A673 (cell line): ENCODE data around the gene NOTCH3. TPM values are rescaled to one million over a fixed set of nuclear protein-coding genes. Genes with fewer than 3 reads are reported as not detected.

ENCODE experiments used
- BruUV-seq: library from RNA; stranded (reverse); fragments of 400-500 nt; replicated peaks from 2 replicates; lab custom pipeline; 2021; lab: Mats Ljungman, UMichigan
- CTCF ChIA-PET: fragments of 300-600 bp; sonication (Branson Sonifier 250); formaldehyde crosslinking; loops from one replicate; lab custom pipeline; 2022; ENCODE audit warnings: antibody characterized with exemption; lab: Charles Lee
- POLR2A ChIA-PET: fragments of 300-600 bp; sonication (Branson Sonifier 250); formaldehyde crosslinking; loops from one replicate; lab custom pipeline; 2022; ENCODE audit warnings: antibody characterized with exemption; ENCODE audit not compliant: low non-redundant PET; lab: Charles Lee
- DNase-seq: peaks from one replicate; pipeline ENCODE4 v3.0.0-alpha.2; 2015; ENCODE audit warnings: low spot score
- H3K27ac ChIP-seq: fragments of 200-600 bp; sonication (generic); 2 replicates; pipeline ENCODE4 v1.5.1; 2016; ENCODE audit warnings: mixed run types, low read depth, mild to moderate bottlenecking, mixed read lengths, antibody characterized with exemption, low read length; ENCODE audit not compliant: poor library complexity, severe bottlenecking
- H3K27me3 ChIP-seq: fragments of 200-600 bp; sonication (generic); replicated peaks from 2 replicates; pipeline ENCODE4 v1.6.1; 2017; ENCODE audit warnings: mixed run types, low read depth, mild to moderate bottlenecking, mixed read lengths, antibody characterized with exemption, low read length; ENCODE audit not compliant: insufficient read depth, poor library complexity
- H3K36me3 ChIP-seq: fragments of 200-600 bp; sonication (generic); 2 replicates; pipeline ENCODE4 v1.6.1; 2016; ENCODE audit warnings: mixed run types, mild to moderate bottlenecking, mixed read lengths, antibody characterized with exemption, low read length; ENCODE audit not compliant: insufficient read depth, poor library complexity, severe bottlenecking
- H3K4me1 ChIP-seq: fragments of 200-600 bp; sonication (generic); 2 replicates; pipeline ENCODE4 v1.6.1; 2017; ENCODE audit warnings: mixed run types, mild to moderate bottlenecking, mixed read lengths, antibody characterized with exemption, low read length; ENCODE audit not compliant: insufficient read depth, poor library complexity, severe bottlenecking
- H3K4me3 ChIP-seq: fragments of 200-600 bp; sonication (generic); 2 replicates; pipeline ENCODE4 v1.5.1; 2016; ENCODE audit warnings: low read depth, mixed run types, mild to moderate bottlenecking, mixed read lengths, low read length; ENCODE audit not compliant: poor library complexity, severe bottlenecking
- H3K9me3 ChIP-seq: fragments of 200-600 bp; sonication (generic); 2 replicates; pipeline ENCODE4 v1.6.1; 2016; ENCODE audit warnings: mixed run types, low read depth, mild to moderate bottlenecking, mixed read lengths, antibody characterized with exemption, low read length; ENCODE audit not compliant: poor library complexity, severe bottlenecking
- CTCF ChIP-seq: fragments of 300-800, 200-600 bp; sonication (generic); conservative IDR thresholded peaks from 2 replicates; pipeline ENCODE4 v1.5.1; 2017; ENCODE audit warnings: low read depth, mild to moderate bottlenecking, antibody characterized with exemption, low read length, moderate library complexity, mixed read lengths
- EZH2 ChIP-seq: fragments of 200-600 bp; sonication (generic); IDR thresholded peaks from 2 replicates; pipeline ENCODE4 v1.6.1; 2017; ENCODE audit warnings: borderline replicate concordance, low read depth, mild to moderate bottlenecking, mixed read lengths, antibody characterized with exemption, low read length; ENCODE audit not compliant: poor library complexity, severe bottlenecking
- intact Hi-C: fragments of 100-400 bp; cut with micrococcal nuclease; formaldehyde crosslinking; loops from one replicate; pipeline ENCODE4 v1.10.0; 2022; ENCODE audit not compliant: unreplicated experiment
- total RNA-seq: library from RNA; stranded (reverse); gene quantifications from 2 replicates; pipeline ENCODE4 v1.2.3, GENCODE V29; 2021

Gene NOTCH3
- total RNA-seq, 1 experiment from 2014 or later = 19.7 TPM

GRCh38 chr19:15187026-15188007 lies 13.5 kb downstream of the NOTCH3 start:
- POLR2A ChIA-PET = no interaction called here
- intact Hi-C loops = no loop called here
- BruUV-seq = no TSS peak

GRCh38 chr19:15185188-15185587 lies 15.6 kb downstream of the NOTCH3 start:
- DNase-seq = no peak
- Histone ChIP-seq H3K9me3 (no peaks in the 10 kb centered on the region), H3K4me3 (no peak overlapping the region), H3K36me3 (no peaks in the 10 kb centered on the region), H3K4me1 (peaks cover 14% of the 10 kb centered on the region), H3K27ac (no peak overlapping the region), H3K27me3 (no peaks in the 10 kb centered on the region)
- BruUV-seq = no TSS peak
- ChIA-PET POLR2A (no interaction called here), CTCF (no interaction called here)
- intact Hi-C loops = no loop called here
- TF ChIP-seq CTCF (no peak), EZH2 (no peak)

More at GRCh38 chr19:15187026-15188007, 13.5 kb downstream of the NOTCH3 start:
- TF ChIP-seq CTCF = no peak
- no peak for TF ChIP-seq EZH2
- H3K36me3 ChIP-seq = no peaks in the 10 kb centered on the region
- H3K4me1 ChIP-seq = no peaks in the 10 kb centered on the region
- H3K27ac ChIP-seq = no peak overlapping the region
- CTCF ChIA-PET = no interaction called here
- no peaks in the 10 kb centered on the region for H3K27me3 ChIP-seq
- no peak overlapping the region for H3K4me3 ChIP-seq
- no peaks in the 10 kb centered on the region for H3K9me3 ChIP-seq
- peak; percentile 54 for DNase-seq

GRCh38 chr19:15184776-15185175 lies 16.0 kb downstream of the NOTCH3 start:
- intact Hi-C loops = no loop called here
- POLR2A ChIA-PET = no interaction called here
- no TSS peak for BruUV-seq
- no peak overlapping the region for H3K4me3 ChIP-seq
- no peak for TF ChIP-seq CTCF
- no peak for TF ChIP-seq EZH2
- H3K27ac ChIP-seq = no peak overlapping the region
- H3K4me1 ChIP-seq = peaks cover 17% of the 10 kb centered on the region
- no peak for DNase-seq
- no peaks in the 10 kb centered on the region for H3K27me3 ChIP-seq
- no peaks in the 10 kb centered on the region for H3K36me3 ChIP-seq
- no peaks in the 10 kb centered on the region for H3K9me3 ChIP-seq
- CTCF ChIA-PET = no interaction called here
